ENCODE measurements around the gene CPA1. TPM values are rescaled to one million over a fixed set of nuclear protein-coding genes. Genes with fewer than 3 reads are reported as not detected.

Gene CPA1
- total and polyA plus RNA-seq, 12 donors: 0.35 to 3.8 (median 2.7) TPM; not detected in 4

GRCh38 chr7:130426564-130426963 is 46.3 kb downstream of the CPA1 start:
- no peaks in the 10 kb centered on the region for H3K27me3 ChIP-seq
- no peak for DNase-seq
- H3K4me3 ChIP-seq: no peak overlapping the region
- peaks cover 0 to 26% (median 17%) of the 10 kb centered on the region in 9 donors for H3K4me1 ChIP-seq
- peaks cover 0 to 9% (median 0%) of the 10 kb centered on the region in 9 donors for H3K36me3 ChIP-seq
- 65 to 78% methylated on average over 4 of the region's 4 CpGs for WGBS, 2 donors
- H3K27ac ChIP-seq: no peak overlapping the region
- no peak for ATAC-seq
- TF ChIP-seq CTCF (IDR thresholded peaks at IDR 0.05): no peak
- intact Hi-C loops (cut with DNase I): loop anchor here in 2 of 10 donors (10.0 kb wide), 2 partner anchors 58 to 62 kb away; no protein-coding TSS in a partner anchor
- no peaks in the 10 kb centered on the region for H3K9me3 ChIP-seq

GRCh38 chr7:130429019-130429418 is 48.7 kb downstream of the CPA1 start:
- Histone ChIP-seq H3K9me3 (no peaks in the 10 kb centered on the region), H3K4me1 (peaks cover 0 to 45% (median 27%) of the 10 kb centered on the region in 9 donors), H3K36me3 (peaks cover 0 to 9% (median 0%) of the 10 kb centered on the region in 9 donors), H3K4me3 (no peak overlapping the region), H3K27me3 (no peaks in the 10 kb centered on the region), H3K27ac (peak overlapping the region in 2 of 10 donors; percentile 54 to 72)
- WGBS, 2 donors: 89 to 93% methylated on average over 4 of the region's 4 CpGs
- intact Hi-C loops (cut with DNase I): loop anchor here in 2 of 10 donors (10.0 kb wide), 2 partner anchors 56 to 64 kb away; no protein-coding TSS in a partner anchor
- ATAC-seq (no peak), DNase-seq (no peak)
- TF ChIP-seq CTCF (IDR thresholded peaks at IDR 0.05): no peak

- peak in 1 of 8 donors; percentile 18 for ATAC-seq
- Histone ChIP-seq H3K4me3 (peak overlapping the region in 4 of 10 donors; percentile 25 to 45 (median 33)), H3K27me3 (no peaks in the 10 kb centered on the region), H3K27ac (peak overlapping the region in 9 of 10 donors; percentile 5 to 72 (median 56)), H3K4me1 (peaks cover 0 to 45% (median 27%) of the 10 kb centered on the region in 9 donors), H3K9me3 (no peaks in the 10 kb centered on the region), H3K36me3 (peaks cover 0 to 9% (median 0%) of the 10 kb centered on the region in 9 donors)
- intact Hi-C loops (cut with DNase I): loop anchor here in 2 of 10 donors (5.0 to 10.0 kb wide), 3 partner anchors 75 to 242 kb away; no protein-coding TSS in a partner anchor
- 25 to 32% methylated on average over 1 of the region's 1 CpG for WGBS, 2 donors
- no peak for DNase-seq
- TF ChIP-seq CTCF (IDR thresholded peaks at IDR 0.05): no peak
These were observed 49.8 kb downstream of the CPA1 start for GRCh38 chr7:130430115-130430514.

GRCh38 chr7:130430841-130431666 is 50.8 kb downstream of the CPA1 start:
- H3K4me1 ChIP-seq: peaks cover 0 to 52% (median 27%) of the 10 kb centered on the region in 9 donors
- peak overlapping the region in 9 of 10 donors; percentile 6 to 72 (median 56) for H3K27ac ChIP-seq
- no peaks in the 10 kb centered on the region for H3K27me3 ChIP-seq
- DNase-seq (peak in 1 of 2 donors; percentile 52), ATAC-seq (peak in 7 of 8 donors; percentile 29 to 86 (median 81))
- peaks cover 0 to 9% (median 0%) of the 10 kb centered on the region in 9 donors for H3K36me3 ChIP-seq
- intact Hi-C loops (cut with DNase I): loop anchor here in 2 of 10 donors (5.0 to 10.0 kb wide), 3 partner anchors 76 to 241 kb away; no protein-coding TSS in a partner anchor
- H3K9me3 ChIP-seq: no peaks in the 10 kb centered on the region
- 35 to 46% methylated on average over 5 of the region's 5 CpGs for WGBS, 2 donors
- no peak for TF ChIP-seq CTCF (IDR thresholded peaks at IDR 0.05)
- H3K4me3 ChIP-seq: peak overlapping the region in 6 of 10 donors; percentile 19 to 45 (median 30)

Data from heart right ventricle (tissue), 16 donors.